HepG2 (cell line): ENCODE data around the gene TMEM97. TPM values are rescaled to one million over a fixed set of nuclear protein-coding genes. Genes with fewer than 3 reads are reported as not detected.

Experiments used
- BRF2 ChIP-seq: sonication (generic); formaldehyde crosslinking; IDR thresholded peaks from 2 replicates; pipeline ENCODE4 v1.8.1; 2022; ENCODE audit warnings: mild to moderate bottlenecking, missing genetic modification reagents
- DPF2 ChIP-seq: sonication (generic); formaldehyde crosslinking; IDR thresholded peaks from 2 replicates; pipeline ENCODE4 v1.4.0; 2020; ENCODE audit warnings: mild to moderate bottlenecking, low read depth, missing genetic modification reagents, borderline replicate concordance
- ETS1 ChIP-seq: sonication (generic); formaldehyde crosslinking; IDR thresholded peaks from 2 replicates; pipeline ENCODE4 v1.4.0; 2020; ENCODE audit warnings: missing genetic modification reagents
- HNRNPL ChIP-seq: fragments of 200-400 bp; formaldehyde crosslinking; IDR thresholded peaks from 2 replicates; pipeline ENCODE4 v1.6.1; 2017; ENCODE audit warnings: mild to moderate bottlenecking, low read depth, low read length
- HOXD1 ChIP-seq: sonication (generic); formaldehyde crosslinking; IDR thresholded peaks from 2 replicates; pipeline ENCODE4 v1.5.0; 2020; ENCODE audit warnings: missing genetic modification reagents
- KAT8 ChIP-seq: IDR thresholded peaks from 2 replicates; pipeline ENCODE4 v1.6.1; 2016; ENCODE audit warnings: missing genetic modification reagents, missing compliant biosample characterization
- MTF2 ChIP-seq: sonication (generic); formaldehyde crosslinking; IDR thresholded peaks from 2 replicates; pipeline ENCODE4 v1.5.0; 2020; ENCODE audit warnings: missing genetic modification reagents, borderline replicate concordance
- NONO ChIP-seq, 2 experiments: fragments of 450-650 bp in 1 of 2; sonication (generic) in 1 of 2; formaldehyde crosslinking in 1 of 2; IDR thresholded peaks in 1 of 2; conservative IDR thresholded peaks in 1 of 2; 2 replicates each; pipeline versions ENCODE4 v1.6.1 to v1.8.0; 2017 to 2022; ENCODE audit warnings: mild to moderate bottlenecking in 1 of 2, missing genetic modification reagents in 1 of 2, moderate library complexity in 1 of 2
- POLR2G ChIP-seq: fragments of 200-400 bp; formaldehyde crosslinking; IDR thresholded peaks from 2 replicates; pipeline ENCODE4 v1.6.1; 2018; ENCODE audit warnings: mild to moderate bottlenecking, low read depth, low read length, moderate library complexity
- RBM22 ChIP-seq: fragments of 200-400 bp; formaldehyde crosslinking; optimal IDR thresholded peaks from 2 replicates; pipeline ENCODE3; 2017; ENCODE audit warnings: mild to moderate bottlenecking, low read length, moderate library complexity
- RERE ChIP-seq: IDR thresholded peaks from 2 replicates; pipeline ENCODE4 v1.6.1; 2016; ENCODE audit warnings: low read depth, missing genetic modification reagents, missing compliant biosample characterization
- ZMYM3 ChIP-seq: sonication (generic); formaldehyde crosslinking; IDR thresholded peaks from 2 replicates; pipeline ENCODE4 v1.5.1; 2020; ENCODE audit warnings: mild to moderate bottlenecking, missing genetic modification reagents
- ZNF17 ChIP-seq: sonication (generic); formaldehyde crosslinking; IDR thresholded peaks from 2 replicates; pipeline ENCODE4 v1.5.0; 2020; ENCODE audit warnings: mild to moderate bottlenecking, missing genetic modification reagents
- ZNF207 ChIP-seq: fragments of 450-650 bp; IDR thresholded peaks from 2 replicates; pipeline ENCODE4 v1.6.1; 2016; ENCODE audit warnings: antibody characterized with exemption, borderline replicate concordance
- ZNF232 ChIP-seq: sonication (generic); formaldehyde crosslinking; IDR thresholded peaks from 2 replicates; pipeline ENCODE4 v1.4.0; 2020; ENCODE audit warnings: missing genetic modification reagents, borderline replicate concordance
- ZNF503 ChIP-seq: sonication (generic); formaldehyde crosslinking; IDR thresholded peaks from 2 replicates; pipeline ENCODE4 v1.4.0; 2020; ENCODE audit warnings: missing genetic modification reagents
- ZNF775 ChIP-seq: sonication (generic); formaldehyde crosslinking; IDR thresholded peaks from 2 replicates; pipeline ENCODE4 v1.4.0; 2020; ENCODE audit warnings: missing genetic modification reagents, mild to moderate bottlenecking, moderate library complexity, borderline replicate concordance
- ZUFSP ChIP-seq: sonication (generic); formaldehyde crosslinking; IDR thresholded peaks from 2 replicates; pipeline ENCODE4 v1.9.0; 2021; ENCODE audit warnings: missing genetic modification reagents, mild to moderate bottlenecking, borderline replicate concordance
- polyA plus RNA-seq, 8 experiments: library from polyadenylated mRNA; depleted of rRNA in 3 of 8; stranded (reverse) in 7 of 8; unstranded in 1 of 8; fragments of >200 nt; fragmentation: Illumina TruSeq in 4 of 8; extraction: Trizol in 4 of 8; gene quantifications; 2 replicates each; pipeline versions ENCODE4 v1.2.1 to v1.2.3, GENCODE V29; 2011 to 2016; ENCODE audit warnings: low read depth in 4 of 8, missing spikeins in 1 of 8, mixed read lengths in 1 of 8; ENCODE audit not compliant: insufficient read depth in 1 of 8
- total RNA-seq, 5 experiments: library from RNA; depleted of rRNA; stranded (reverse); fragments of >200 nt; fragmentation: Illumina TruSeq; extraction: Trizol; gene quantifications; 2 replicates each; pipeline ENCODE4 v1.2.3, GENCODE V29; 2016; ENCODE audit warnings: low read depth in 1 of 5

TMEM97 gene
- total and polyA plus RNA-seq, 2 of the 13 experiments (the other 11 are each of a cell fraction or from before 2014, with no cell fraction given), result 69.6 to 137 TPM

GRCh38 chr17:28368306-28368831, 49.4 kb downstream of the TMEM97 start (continued):
- TF ChIP-seq POLR2G, result peak; percentile 69
- TF ChIP-seq BRF2 (CRISPR knock-in tag), result no peak
- peak; percentile 74 for TF ChIP-seq RBM22
- peak; percentile 47; the same call in 1 of the 2 replicates for TF ChIP-seq KAT8
- TF ChIP-seq DPF2 (CRISPR knock-in tag), result peak; percentile 97
- TF ChIP-seq ZNF17 (CRISPR knock-in tag), result no peak
- no peak for TF ChIP-seq ETS1
- TF ChIP-seq ZNF775, result peak; percentile 22; the same call in 1 of the 2 replicates
- TF ChIP-seq NONO (IDR thresholded peaks at IDR 0.05), result no peak
- TF ChIP-seq NONO (CRISPR knock-in tag; conservative IDR thresholded peaks at IDR 0.05), result peak; percentile 91
- TF ChIP-seq MTF2 (CRISPR knock-in tag), result no peak
- peak; percentile 87; the same call in 1 of the 2 replicates for TF ChIP-seq ZNF232 (CRISPR knock-in tag)
- TF ChIP-seq ZNF503 (CRISPR knock-in tag), result peak; percentile 90
- peak; percentile 50; the same call in 1 of the 2 replicates for TF ChIP-seq ZMYM3 (CRISPR knock-in tag)
- TF ChIP-seq HOXD1 (CRISPR knock-in tag), result peak; percentile 99
- no peak for TF ChIP-seq ZUFSP (CRISPR knock-in tag)
- TF ChIP-seq RERE (CRISPR knock-in tag), result peak; percentile 76
- no peak for TF ChIP-seq HNRNPL
- TF ChIP-seq ZNF207, result no peak
